Limb (tissue), 2 donors: ENCODE measurements around the gene PDZD8.
"Not testable (repeated sequence)": the region's sequence is repeated elsewhere in the genome, so short reads cannot be mapped to it uniquely, and the experiment has no call there.

Experiments used
- DNase-seq, 2 donors: peaks; one replicate each; pipeline ENCODE4 v3.0.0-alpha.2; 2016; ENCODE audit errors: extremely low spot score in 2 of 2

PDZD8 gene

GRCh38 chr10:117257721-117258120 lies 117.5 kb downstream of the PDZD8 start:
- DNase-seq: no peak

DNA sequence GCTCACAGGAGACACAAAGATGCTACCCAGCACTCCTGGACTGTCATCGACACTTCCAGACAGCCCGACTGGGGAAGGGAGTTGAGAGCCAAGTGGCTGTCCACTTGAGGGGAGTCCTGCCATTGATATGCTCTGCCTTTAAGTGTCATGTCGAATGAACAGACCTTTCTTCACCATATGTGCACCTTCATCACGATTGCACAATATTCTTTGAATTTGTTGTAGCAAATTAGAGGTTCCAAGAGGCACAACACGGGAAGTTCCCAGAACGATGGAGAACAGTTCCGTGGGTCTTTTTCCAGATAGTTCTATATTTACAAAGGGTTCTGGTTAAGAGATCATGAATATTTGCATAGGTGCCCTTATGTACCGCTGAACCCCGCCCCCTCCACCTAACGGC lies 118.3 kb downstream of the PDZD8 start:
- DNase-seq: no peak

- peak in 1 of 2 donors; percentile 11 for DNase-seq
Measured at GRCh38 chr10:117255835-117256460, 119.3 kb downstream of the PDZD8 start.

DNA sequence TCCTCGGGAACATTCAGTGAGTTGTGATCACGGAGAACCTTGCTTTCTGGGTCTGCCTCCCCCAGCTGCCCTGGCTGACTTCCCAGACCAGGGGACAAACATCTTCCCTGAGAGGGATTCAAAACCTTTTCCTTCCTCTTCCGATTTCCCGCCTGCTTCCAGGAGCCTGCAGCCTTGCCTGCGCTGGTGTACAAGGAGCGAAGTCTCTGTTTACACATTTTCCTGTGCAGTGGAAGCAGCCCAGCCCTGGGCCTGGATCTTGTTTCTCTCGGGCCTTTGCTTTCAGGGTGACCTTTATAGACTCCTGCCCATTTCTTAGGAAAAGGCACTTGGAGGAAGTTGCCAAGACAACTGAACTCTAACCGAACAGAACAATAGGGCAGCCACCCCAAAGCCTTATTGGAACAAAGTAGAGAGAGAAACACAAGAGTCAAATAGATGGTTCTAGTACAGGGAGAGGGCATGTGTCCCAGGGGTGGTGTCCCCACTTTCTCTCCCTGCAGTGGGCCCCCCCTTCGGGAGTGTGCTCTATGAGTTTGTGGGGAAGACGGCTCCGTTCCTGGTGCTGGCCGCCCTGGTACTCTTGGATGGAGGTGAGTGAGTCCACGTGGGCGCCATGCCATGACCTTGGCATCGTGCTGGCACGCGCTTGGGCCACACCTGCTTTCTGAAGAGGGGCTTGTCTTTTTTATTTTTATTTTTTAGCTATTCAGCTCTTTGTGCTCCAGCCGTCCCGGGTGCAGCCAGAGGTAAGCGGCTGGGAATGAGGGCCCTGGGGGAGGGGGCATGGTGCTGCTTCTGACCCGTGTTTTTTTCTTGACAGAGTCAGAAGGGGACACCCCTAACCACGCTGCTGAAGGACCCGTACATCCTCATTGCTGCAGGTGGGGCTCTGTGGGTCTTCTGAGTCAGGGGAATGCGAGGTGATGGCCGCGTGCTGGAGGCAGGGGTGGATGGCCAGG lies 120.2 kb downstream of the PDZD8 start:
- DNase-seq: peak in 1 of 2 donors; percentile 14

- DNase-seq: peak in 1 of 2 donors; percentile 11
Measured at GRCh38 chr10:117254338-117254737, 120.9 kb downstream of the PDZD8 start.

- DNase-seq: peak in 1 of 2 donors; percentile 19
Measured at GRCh38 chr10:117253908-117254307, 121.3 kb downstream of the PDZD8 start.

DNA sequence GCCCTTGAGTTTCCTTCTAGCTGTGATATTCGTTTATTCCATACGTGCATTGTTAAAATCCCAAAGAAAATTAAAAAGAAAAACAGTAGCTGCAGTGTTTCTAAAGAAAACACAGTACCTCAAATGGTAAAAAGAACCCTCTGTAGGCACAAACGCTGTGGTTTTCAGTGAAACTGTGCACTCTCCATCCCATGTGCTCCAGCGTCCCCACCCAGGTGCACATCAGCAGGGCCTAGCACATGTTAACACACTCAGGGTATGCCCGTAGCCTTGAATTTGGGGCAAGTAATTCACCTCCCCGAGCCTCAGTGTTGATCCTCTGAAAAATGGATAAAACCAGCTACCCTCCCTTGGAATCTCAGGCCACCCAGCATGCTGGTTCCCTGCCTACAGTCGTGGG lies 124.8 kb downstream of the PDZD8 start:
- no peak for DNase-seq

DNA sequence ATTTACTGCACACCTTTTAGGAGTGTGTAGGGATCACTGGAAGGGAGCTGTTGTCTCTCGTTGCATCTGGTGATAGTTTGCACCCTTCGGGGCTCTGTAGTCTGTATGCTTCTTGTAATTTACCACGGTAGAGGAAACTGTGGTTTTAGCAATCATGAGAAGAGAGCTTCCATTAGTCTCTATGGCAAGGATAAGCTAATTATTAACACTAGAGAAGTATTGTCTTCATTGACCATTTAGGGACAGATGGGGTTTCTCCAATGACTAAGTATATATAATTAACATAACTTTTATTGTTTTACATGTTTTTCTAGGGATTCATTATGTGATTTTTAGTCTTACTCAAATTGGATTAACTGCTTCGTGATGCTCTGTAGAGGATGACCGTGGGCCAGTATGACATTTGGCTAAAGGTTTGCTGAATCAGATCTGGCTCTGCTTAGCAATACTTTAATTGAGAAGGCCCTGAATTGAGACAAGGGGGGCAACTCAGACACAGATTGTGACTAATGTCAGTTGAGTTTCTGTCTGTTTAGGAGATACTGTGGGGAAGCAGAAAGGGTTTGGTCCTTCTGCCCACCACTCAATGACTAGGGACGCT lies 125.6 kb downstream of the PDZD8 start:
- DNase-seq: no peak

GRCh38 chr10:117248750-117249465 lies 126.3 kb downstream of the PDZD8 start:
- no peak for DNase-seq

DNA sequence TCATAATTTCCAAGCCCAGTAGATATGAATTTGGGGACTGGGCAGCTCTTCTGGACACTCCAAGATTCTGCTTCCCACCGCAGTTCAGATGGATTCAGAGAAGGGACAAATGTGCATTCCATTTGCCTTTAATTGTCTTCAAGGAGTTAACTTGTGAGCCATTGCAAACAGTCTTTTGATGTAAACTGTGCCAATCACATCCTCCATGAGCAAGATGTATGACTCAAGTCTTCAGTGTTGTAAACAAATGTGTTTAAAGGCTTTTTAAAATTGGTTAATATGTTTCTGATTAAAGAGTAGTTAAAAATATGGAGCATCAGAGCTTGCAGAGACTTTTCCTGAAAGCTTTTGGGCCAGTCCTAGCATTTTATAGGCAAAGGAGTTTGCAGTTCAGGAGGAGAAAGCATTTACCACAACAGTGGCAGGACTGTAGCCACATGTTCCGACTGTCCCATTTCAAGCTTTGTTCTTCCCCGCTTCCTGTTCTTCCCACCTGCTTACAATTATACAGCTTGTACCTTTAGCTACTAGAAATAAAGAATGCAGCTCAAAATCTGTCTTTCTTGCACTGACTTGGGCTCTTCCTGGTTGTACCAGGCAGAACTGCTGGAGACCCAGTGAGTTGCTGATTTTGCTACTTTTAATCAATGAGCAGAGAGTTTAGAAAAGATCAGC lies 128.1 kb downstream of the PDZD8 start:
- DNase-seq: no peak

DNA sequence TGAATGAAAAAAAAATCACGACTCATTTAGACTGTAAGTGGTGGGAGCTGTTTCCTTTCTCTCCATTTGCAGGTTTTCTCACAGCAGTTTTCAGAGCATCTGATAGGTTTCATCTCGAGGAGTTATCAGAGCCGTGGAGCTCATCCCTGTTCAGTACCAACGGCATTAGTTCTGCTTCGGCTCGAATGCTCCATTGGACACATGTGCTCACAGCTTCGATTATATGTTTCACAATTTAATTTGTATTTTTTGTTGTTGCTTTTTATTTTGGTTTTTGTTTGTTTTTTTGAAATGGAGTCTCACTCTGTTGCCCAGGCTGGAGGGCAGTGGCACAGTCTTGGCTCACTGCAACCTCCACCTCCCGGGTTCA lies 132.8 kb downstream of the PDZD8 start:
- DNase-seq: no peak

GRCh38 chr10:117241541-117242462 lies 133.4 kb downstream of the PDZD8 start:
- peak in 1 of 2 donors; percentile 53 for DNase-seq

DNA sequence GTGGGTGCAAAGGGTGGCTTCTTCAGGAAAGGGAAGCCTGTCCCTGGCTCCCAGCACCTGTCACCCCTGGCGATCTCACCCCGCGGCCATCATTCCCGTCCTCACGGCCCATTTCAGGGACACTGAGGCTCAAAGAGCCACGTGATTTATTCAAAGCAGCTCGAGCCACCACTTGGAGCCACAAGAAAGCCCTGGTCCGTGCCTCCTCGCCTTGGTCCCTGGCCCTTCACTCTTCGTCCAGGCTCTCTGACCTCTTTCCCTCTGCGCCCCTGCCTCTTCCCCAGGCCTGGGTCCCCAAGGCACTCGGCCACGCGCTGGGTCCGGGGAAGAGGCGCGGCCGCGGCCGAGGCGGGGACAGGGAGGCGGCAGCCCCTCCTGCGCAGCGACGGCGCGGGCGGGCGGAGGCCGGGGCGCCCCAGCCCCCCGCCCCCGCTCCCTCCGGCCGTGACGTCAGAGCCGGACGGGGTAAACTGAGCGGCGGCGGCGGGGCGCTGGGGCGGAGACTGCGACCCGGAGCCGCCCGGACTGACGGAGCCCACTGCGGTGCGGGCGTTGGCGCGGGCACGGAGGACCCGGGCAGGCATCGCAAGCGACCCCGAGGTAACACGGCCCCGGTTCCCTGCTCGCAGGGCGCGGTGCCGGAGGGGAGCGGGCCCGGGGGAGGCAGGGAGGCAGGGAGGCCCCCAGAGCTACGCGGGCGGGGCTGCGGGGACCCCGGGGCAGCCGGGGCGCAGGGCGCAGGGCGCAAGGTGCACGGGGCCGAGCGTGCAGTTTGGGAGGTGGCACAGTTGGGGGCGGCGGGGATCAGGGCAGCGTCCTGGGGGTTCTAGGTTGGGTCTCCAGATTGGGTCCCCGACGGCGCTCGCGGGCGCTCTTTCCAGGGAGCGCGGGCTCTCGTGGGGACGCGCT lies 134.4 kb downstream of the PDZD8 start, which contains the start of gene SLC18A2:
TSS of gene SLC18A2 (plus strand) at position 494 of the 909 bp plus-strand sequence. CDS start 580 bp downstream, outside the sequence.
- DNase-seq: peak in 1 of 2 donors; percentile 39

- DNase-seq: no peak
Measured at GRCh38 chr10:117239721-117240620, 135.3 kb downstream of the PDZD8 start.

GRCh38 chr10:117239051-117239450 lies 136.2 kb downstream of the PDZD8 start:
- no peak for DNase-seq

- no peak for DNase-seq
Measured at GRCh38 chr10:117237401-117237991, 137.7 kb downstream of the PDZD8 start.

DNA sequence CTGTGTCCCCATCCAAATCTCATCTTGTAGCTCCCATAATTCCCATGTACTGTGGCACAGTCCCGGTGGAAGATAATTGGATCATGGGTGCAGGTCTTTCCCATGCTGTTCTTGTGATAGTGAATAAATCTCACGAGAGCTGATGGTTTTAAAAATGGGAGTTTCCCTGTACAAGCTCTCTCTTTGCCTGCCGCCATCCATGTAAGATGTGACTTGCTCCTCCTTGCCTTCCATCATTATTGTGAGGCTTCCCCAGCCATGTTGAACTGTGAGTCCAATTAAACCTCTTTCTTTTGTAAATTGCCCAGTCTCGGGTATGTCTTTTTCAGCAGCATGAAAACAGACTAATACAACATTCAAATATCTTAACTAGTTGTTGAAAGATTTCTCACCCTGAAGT lies 145.1 kb downstream of the PDZD8 start:
- DNase-seq: not testable (repeated sequence)
